ENCODE results near the gene SRRM2. TPM values are rescaled to one million over a fixed set of nuclear protein-coding genes. Genes with fewer than 3 reads are reported as not detected.

SRRM2 gene
- total and polyA plus RNA-seq, 9 of the 15 experiments (the other 6 are each of a cell fraction or from before 2014, with no cell fraction given), result 26.7 to 563 (median 81.1) TPM

- TF ChIP-seq RBM22 (IDR thresholded peaks at IDR 0.05; ENCODE audit: low read depth, low read length, poor library complexity, severe bottlenecking), result no peak
Observed at GRCh38 chr16:2751577-2752034, 832 bp upstream of the SRRM2 start (continued).

- POLR2A ChIA-PET, result interaction anchor here (0.6 to 5.6 kb wide), 19 partner anchors 8 to 610 kb away, joined by 3 to 96 read pairs (median 4); partner anchors contain the start of genes ELOB, KCTD5 and TRAF7
- Histone ChIP-seq H3K79me2 (ENCODE audit: control insufficient read depth, insufficient read depth, low read length) (peaks cover 71% of the 10 kb centered on the region), H3K9me3 (replicated peaks; ENCODE audit: control insufficient read depth, insufficient read depth, low read depth, low read length) (no peaks in the 10 kb centered on the region), H3K4me2 (ENCODE audit: insufficient read depth, low read length) (peak overlapping the region; percentile 93), H3K27me3 (ENCODE audit: control insufficient read depth in 2 of 2, insufficient read depth in 2 of 2, low read length in 2 of 2) (no peaks in the 10 kb centered on the region), H3K9ac (ENCODE audit: insufficient read depth in 1 of 2, low read depth in 2 of 2, low read length in 2 of 2) (peak overlapping the region; percentile 96 to 100), H3K4me1 (replicated peaks in 1 of 2; ENCODE audit: control insufficient read depth in 2 of 2, insufficient read depth in 2 of 2, low read length in 2 of 2) (peaks cover 21 to 25% of the 10 kb centered on the region in 2 experiments), H3K27ac (ENCODE audit: extremely low read depth, low read depth, low read length) (peak overlapping the region; percentile 100), H3K9me1 (ENCODE audit: control insufficient read depth, insufficient read depth, low read length) (no peaks in the 10 kb centered on the region), H4K20me1 (replicated peaks; ENCODE audit: control insufficient read depth, insufficient read depth, low read length) (peaks cover 30% of the 10 kb centered on the region; the same call in 1 of the 2 replicates), H3K4me3 (peak overlapping the region; percentile 79), H2AFZ (ENCODE audit: low read depth, low read length) (peak overlapping the region; percentile 100; the same call in 1 of the 2 replicates), H3K36me3 (ENCODE audit: control insufficient read depth, insufficient read depth, low read length) (peaks cover 58% of the 10 kb centered on the region)
- whole genome bisulfite sequencing (ENCODE audit: insufficient coverage, low coverage, missing lambda C conversion rate), result under 1% methylated on average over 23 of the region's 82 CpGs
- in situ Hi-C loops (cut with MboI) (no loop called here), intact Hi-C loops (cut with micrococcal nuclease) (no loop called here)
- ATAC-seq, result peak; percentile 76
- peak; percentile 91 to 94 (median 92) for DNase-seq (ENCODE audit: extremely low read depth in 1 of 4, low spot score in 3 of 4)
- CTCF ChIA-PET (ENCODE audit: low intra/inter-chr PET ratio), result no interaction called here
- peak; percentile 44 for FAIRE-seq
- no TSS peak for BruUV-seq (replicated peaks)
- TF ChIP-seq, protein P1, sequence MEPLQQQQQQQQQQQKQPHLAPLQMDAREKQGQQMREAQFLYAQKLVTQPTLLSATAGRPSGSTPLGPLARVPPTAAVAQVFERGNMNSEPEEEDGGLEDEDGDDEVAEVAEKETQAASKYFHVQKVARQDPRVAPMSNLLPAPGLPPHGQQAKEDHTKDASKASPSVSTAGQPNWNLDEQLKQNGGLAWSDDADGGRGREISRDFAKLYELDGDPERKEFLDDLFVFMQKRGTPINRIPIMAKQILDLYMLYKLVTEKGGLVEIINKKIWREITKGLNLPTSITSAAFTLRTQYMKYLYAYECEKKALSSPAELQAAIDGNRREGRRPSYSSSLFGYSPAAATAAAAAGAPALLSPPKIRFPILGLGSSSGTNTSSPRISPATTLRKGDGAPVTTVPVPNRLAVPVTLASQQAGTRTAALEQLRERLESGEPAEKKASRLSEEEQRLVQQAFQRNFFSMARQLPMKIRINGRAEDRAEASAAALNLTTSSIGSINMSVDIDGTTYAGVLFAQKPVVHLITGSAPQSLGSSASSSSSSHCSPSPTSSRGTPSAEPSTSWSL (CRISPR knock-in tag; IDR thresholded peaks at IDR 0.05; ENCODE audit: borderline replicate concordance), result no peak
- 0 out of 2 replicates have a peak, but pooled peaks have one; percentile 55 for TF ChIP-seq GATAD2B (IDR thresholded peaks at IDR 0.05; ENCODE audit: borderline replicate concordance)
- TF ChIP-seq, protein P2, sequence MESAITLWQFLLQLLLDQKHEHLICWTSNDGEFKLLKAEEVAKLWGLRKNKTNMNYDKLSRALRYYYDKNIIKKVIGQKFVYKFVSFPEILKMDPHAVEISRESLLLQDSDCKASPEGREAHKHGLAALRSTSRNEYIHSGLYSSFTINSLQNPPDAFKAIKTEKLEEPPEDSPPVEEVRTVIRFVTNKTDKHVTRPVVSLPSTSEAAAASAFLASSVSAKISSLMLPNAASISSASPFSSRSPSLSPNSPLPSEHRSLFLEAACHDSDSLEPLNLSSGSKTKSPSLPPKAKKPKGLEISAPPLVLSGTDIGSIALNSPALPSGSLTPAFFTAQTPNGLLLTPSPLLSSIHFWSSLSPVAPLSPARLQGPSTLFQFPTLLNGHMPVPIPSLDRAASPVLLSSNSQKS (CRISPR knock-in tag; IDR thresholded peaks at IDR 0.05), result no peak
- no peak for TF ChIP-seq CEBPG (CRISPR knock-in tag; IDR thresholded peaks at IDR 0.05)
- TF ChIP-seq CEBPG (tag; conservative IDR thresholded peaks at IDR 0.05 in 1 of 2, IDR thresholded peaks at IDR 0.05 in 1 of 2), result no peak
- peak; percentile 62; the same call in 1 of the 2 replicates for TF ChIP-seq GATAD2A (IDR thresholded peaks at IDR 0.05)
- no peak; the same call in 1 of the 2 replicates for TF ChIP-seq FOXM1 (IDR thresholded peaks at IDR 0.05; ENCODE audit: low read depth)
- peak; percentile 49; the same call in 1 of the 2 replicates for TF ChIP-seq FOXM1 (CRISPR knock-in tag; IDR thresholded peaks at IDR 0.05; ENCODE audit: low read depth)
- peak; percentile 47; the same call in 1 of the 2 replicates for TF ChIP-seq BHLHE40 (IDR thresholded peaks at IDR 0.05; ENCODE audit: low read length)
- TF ChIP-seq DLX4 (CRISPR knock-in tag; IDR thresholded peaks at IDR 0.05), result no peak
- no peak for TF ChIP-seq MAFF (IDR thresholded peaks at IDR 0.05; ENCODE audit: low read length)
- TF ChIP-seq TRIM24 (IDR thresholded peaks at IDR 0.05), result peak in 1 of 2 experiments; percentile 61; a peak in 2 of 4 replicates
- TF ChIP-seq NFRKB (IDR thresholded peaks at IDR 0.05; ENCODE audit: low read depth), result 0 out of 2 replicates have a peak, but pooled peaks have one; percentile 37
- TF ChIP-seq MCM2 (IDR thresholded peaks at IDR 0.05; ENCODE audit: low read depth), result no peak
- TF ChIP-seq MAZ (CRISPR knock-in tag; conservative IDR thresholded peaks at IDR 0.05 in 1 of 2, IDR thresholded peaks at IDR 0.05 in 1 of 2), result peak; percentile 45 to 64; a peak in 3 of 4 replicates
- TF ChIP-seq MEF2D (tag; conservative IDR thresholded peaks at IDR 0.05; ENCODE audit: low read depth), result peak; percentile 35; the same call in 1 of the 2 replicates
Observed at GRCh38 chr16:2752850-2753732, 653 bp downstream of the SRRM2 start.
